ENCODE measurements around the gene OR2AG1.

- no peak for TF ChIP-seq POLR2A (IDR thresholded peaks at IDR 0.05)
- TF ChIP-seq CTCF (IDR thresholded peaks at IDR 0.05) = no peak
These were observed 40.6 kb upstream of the OR2AG1 start for GRCh38 chr11:6742260-6742659.

All from testis (tissue), 2 donors.